ENCODE results near the gene NLRP6. TPM values are rescaled to one million over a fixed set of nuclear protein-coding genes. Genes with fewer than 3 reads are reported as not detected.
"Not testable (repeated sequence)": the region's sequence is repeated elsewhere in the genome, so short reads cannot be mapped to it uniquely, and the experiment has no call there.

NLRP6 gene
- total RNA-seq, 1 experiment from 2014 or later = 0.55 TPM

DNA sequence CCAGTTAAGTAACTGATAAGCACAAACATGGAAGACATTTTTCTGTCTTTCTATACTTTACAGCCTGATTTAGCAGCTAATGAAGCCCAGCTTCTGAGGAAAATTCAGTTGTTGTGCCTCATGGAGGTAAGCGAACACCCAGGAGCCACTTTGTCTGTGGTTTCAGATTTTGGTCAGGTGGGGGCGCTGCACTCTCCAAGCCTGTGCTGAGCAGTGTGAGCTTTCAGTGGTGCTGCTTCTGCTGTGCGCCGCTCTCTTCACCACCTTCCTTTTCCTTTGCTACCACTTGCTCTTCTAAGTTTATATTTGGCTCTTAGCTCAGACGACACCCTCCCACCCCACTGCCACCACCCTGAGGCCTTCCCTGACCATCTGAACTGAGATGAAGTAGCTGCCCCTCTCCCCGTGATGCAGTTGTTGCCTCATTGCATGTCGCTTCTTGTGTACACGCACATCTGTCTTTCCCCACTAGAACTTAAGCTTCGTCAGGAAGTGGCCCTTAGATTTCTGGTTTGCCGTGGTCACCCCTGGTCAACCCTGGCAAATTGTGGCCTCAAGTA, 27.4 kb upstream of the NLRP6 start:
- peak; percentile 83 for DNase-seq
- H3K27me3 ChIP-seq (ENCODE audit: control insufficient read depth, insufficient read depth, low read length) = no peaks in the 10 kb centered on the region
- no peak overlapping the region for H3K4me3 ChIP-seq (ENCODE audit: insufficient read depth, low read depth, low read length)
- H3K36me3 ChIP-seq (replicated peaks; ENCODE audit: control insufficient read depth, insufficient read depth, low read length) = peaks cover 28% of the 10 kb centered on the region

DNA sequence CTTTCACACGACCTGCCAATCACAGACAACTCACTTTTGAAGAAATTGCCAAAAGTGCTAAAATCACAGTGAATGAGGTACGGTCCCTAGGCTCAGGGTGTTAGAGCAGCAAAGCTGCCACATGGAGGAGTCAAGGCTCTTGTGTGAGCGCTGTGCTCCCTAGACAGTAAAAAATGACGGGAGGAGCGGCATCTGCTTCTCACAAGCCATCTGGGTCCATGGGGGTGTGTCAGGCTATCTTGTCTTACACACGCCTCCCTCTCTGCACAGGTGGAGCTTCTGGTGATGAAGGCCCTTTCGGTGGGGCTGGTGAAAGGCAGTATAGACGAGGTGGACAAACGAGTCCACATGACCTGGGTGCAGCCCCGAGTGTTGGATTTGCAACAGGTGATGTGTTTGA, 26.7 kb upstream of the NLRP6 start:
- DNase-seq = no peak
- H3K4me3 ChIP-seq (ENCODE audit: insufficient read depth, low read depth, low read length) = no peak overlapping the region
- H3K27me3 ChIP-seq (ENCODE audit: control insufficient read depth, insufficient read depth, low read length) = no peaks in the 10 kb centered on the region
- H3K36me3 ChIP-seq (replicated peaks; ENCODE audit: control insufficient read depth, insufficient read depth, low read length) = peaks cover 28% of the 10 kb centered on the region

DNA sequence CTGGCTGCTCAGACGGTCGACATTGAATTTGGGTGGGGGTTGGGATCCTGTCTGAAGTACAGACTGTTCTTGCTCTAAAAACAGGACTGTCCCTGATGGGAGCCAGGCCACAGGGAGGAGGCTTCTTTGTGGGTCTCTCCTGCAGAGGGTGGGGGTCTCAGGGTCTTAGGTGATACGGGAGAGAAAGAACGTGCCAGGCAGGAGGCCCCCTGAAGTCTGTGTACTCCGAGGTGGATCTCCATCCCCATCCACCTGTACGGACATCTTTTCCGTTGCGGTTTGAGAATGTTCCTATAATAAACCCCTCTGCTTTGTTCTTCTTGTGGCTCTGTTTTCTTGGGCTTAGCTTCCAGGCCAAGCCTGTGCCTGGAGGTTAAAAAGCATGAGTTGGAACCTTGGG, 25.5 kb upstream of the NLRP6 start:
- H3K36me3 ChIP-seq (replicated peaks; ENCODE audit: control insufficient read depth, insufficient read depth, low read length) = peaks cover 24% of the 10 kb centered on the region
- no peaks in the 10 kb centered on the region for H3K27me3 ChIP-seq (ENCODE audit: control insufficient read depth, insufficient read depth, low read length)
- no peak for DNase-seq
- H3K4me3 ChIP-seq (ENCODE audit: insufficient read depth, low read depth, low read length) = no peak overlapping the region

DNA sequence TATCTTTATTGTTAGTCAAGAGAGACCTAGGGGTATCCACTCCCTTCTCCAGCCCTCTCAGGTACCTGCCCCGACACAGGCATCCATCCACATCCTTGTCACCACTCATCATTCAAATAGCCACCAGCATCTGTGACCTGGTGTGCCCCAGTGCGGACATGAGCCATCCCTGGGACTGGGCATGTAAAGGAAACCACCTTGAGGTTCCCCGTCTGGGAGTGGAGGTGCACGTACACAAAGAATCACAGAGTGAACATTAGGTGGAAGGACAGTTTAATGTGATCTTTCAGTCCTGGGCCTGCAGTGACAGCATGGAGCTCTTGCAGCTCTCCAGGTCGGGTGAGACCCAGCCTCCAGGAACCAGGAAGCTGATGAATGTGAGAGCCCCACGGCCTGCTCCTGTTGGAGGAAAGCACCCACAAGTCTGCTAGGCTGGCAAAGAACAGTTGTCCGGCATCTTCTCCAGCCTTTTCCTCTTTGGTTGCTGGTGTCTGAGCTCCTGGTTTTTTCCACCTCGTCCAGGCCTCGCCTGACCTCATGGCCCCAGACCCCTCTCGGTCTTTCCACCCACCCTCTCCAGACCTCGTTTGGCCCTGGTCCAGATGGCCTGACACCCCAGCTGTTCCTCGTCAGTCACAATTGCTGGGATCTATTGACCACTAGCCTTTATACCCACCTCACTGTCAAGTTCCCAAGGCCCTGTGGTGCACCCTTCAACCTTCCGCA, 24.9 kb upstream of the NLRP6 start:
- no peak overlapping the region for H3K4me3 ChIP-seq (ENCODE audit: insufficient read depth, low read depth, low read length)
- peaks cover 22% of the 10 kb centered on the region for H3K36me3 ChIP-seq (replicated peaks; ENCODE audit: control insufficient read depth, insufficient read depth, low read length)
- no peak for DNase-seq
- H3K27me3 ChIP-seq (ENCODE audit: control insufficient read depth, insufficient read depth, low read length) = no peaks in the 10 kb centered on the region

- H3K36me3 ChIP-seq (replicated peaks; ENCODE audit: control insufficient read depth, insufficient read depth, low read length) = peaks cover 19% of the 10 kb centered on the region
- DNase-seq = no peak
- H3K4me3 ChIP-seq (ENCODE audit: insufficient read depth, low read depth, low read length) = no peak overlapping the region
- no peaks in the 10 kb centered on the region for H3K27me3 ChIP-seq (ENCODE audit: control insufficient read depth, insufficient read depth, low read length)
These were observed 24.3 kb upstream of the NLRP6 start for GRCh38 chr11:253886-254270.

DNA sequence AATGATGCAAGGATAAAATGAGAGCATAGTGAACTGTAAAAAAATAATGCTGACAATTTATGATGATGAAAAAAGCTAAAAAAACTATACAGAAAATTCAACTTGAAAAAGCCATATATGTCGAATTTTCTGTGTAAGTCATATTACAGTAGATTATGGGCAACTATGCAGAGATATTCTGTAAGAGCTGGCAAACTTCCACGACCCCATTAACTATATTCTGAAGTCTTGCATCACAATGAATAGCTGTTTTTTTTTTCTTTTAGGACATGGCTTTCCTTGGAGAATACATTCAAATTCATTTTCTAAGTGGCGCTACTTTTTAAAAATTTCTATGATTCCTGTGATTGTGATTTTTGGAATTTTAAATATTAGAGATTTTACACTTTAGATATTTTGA, 23.0 kb upstream of the NLRP6 start:
- Histone ChIP-seq H3K27me3 (ENCODE audit: control insufficient read depth, insufficient read depth, low read length) (no peaks in the 10 kb centered on the region), H3K36me3 (replicated peaks; ENCODE audit: control insufficient read depth, insufficient read depth, low read length) (peaks cover 14% of the 10 kb centered on the region)

GRCh38 chr11:255816-256215, 22.4 kb upstream of the NLRP6 start:
- DNase-seq = no peak
- Histone ChIP-seq H3K4me3 (ENCODE audit: insufficient read depth, low read depth, low read length) (no peak overlapping the region), H3K27me3 (ENCODE audit: control insufficient read depth, insufficient read depth, low read length) (no peaks in the 10 kb centered on the region), H3K36me3 (replicated peaks; ENCODE audit: control insufficient read depth, insufficient read depth, low read length) (peaks cover 14% of the 10 kb centered on the region)

More for the DNA sequence above, 23.0 kb upstream of the NLRP6 start:
- no peak overlapping the region for H3K4me3 ChIP-seq (ENCODE audit: insufficient read depth, low read depth, low read length)
- no peak for DNase-seq

DNA sequence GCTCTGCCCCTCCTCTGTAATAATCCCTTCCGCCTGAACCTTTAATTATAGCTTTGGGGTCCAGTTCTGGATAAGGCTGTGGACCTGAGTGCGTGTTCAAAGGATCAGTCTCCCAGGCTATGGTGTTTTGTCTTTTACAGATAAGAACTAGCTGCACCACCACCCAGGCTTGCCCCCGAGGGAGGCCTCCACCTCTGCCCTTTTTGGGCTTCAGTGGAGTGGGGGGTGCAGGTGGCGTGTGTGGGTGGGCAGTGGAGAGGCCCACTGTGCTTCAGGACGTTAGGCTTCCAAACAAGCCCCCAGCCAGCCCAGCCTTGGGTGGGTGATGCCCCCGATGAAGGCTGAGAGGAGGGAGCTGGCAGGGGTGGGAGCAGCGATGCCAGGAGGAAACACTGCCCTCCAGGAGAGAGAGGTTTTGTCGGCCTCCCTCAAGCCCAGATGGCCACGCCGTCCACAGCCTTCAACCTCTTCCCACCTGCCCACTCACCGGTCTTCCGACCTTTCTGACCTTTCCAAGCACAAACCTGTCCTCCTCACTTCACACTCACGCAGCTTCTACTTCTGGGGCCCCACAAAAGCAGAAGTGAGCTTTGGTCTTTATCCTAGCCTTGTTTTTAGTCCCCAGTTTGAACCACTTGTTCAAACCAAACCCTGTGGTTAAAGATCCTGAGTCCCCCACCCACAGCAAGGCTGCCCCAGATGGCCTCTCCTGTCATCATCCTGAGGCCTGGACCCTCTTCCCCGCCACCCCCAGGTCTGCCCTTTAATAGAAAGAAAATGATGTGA, 21.1 kb upstream of the NLRP6 start:
- no peak for DNase-seq
- Histone ChIP-seq H3K27me3 (ENCODE audit: control insufficient read depth, insufficient read depth, low read length) (no peaks in the 10 kb centered on the region), H3K4me3 (ENCODE audit: insufficient read depth, low read depth, low read length) (no peak overlapping the region), H3K36me3 (replicated peaks; ENCODE audit: control insufficient read depth, insufficient read depth, low read length) (peaks cover 6% of the 10 kb centered on the region)

DNA sequence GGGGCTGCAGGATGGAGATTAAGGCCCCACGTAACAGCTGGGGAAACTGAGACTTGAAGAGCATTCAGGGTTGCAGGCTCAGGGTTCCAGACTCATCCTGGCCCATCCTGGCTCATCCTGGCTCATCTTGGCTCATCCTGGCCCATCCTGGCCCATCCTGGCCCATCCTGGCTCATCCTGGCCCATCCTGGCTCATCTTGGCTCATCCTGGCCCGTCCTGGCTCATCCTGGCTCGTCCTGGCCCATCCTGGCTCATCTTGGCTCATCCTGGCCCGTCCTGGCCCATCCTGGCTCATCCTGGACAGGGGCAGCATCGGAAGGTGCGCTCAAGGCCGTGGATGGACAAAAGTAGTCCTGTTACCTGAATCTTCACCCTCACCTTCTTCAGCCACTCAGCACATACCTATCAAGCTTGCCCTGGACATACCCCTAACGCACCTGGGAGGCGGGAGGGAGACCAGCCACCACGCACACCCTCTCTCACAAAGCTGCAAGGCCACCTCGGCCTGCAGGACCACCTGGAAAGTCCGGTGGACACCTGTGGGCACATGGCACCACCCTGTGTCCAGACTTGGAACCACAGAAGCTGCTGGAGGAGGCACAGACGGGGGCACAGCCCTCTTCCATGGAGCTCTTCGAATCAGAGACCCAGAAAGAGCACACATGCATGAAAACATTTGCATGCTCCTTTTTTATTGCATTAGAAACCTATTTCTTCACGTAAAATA, 20.3 kb upstream of the NLRP6 start:
- no peak overlapping the region for H3K4me3 ChIP-seq (ENCODE audit: insufficient read depth, low read depth, low read length)
- no peak for DNase-seq
- peaks cover 3% of the 10 kb centered on the region for H3K36me3 ChIP-seq (replicated peaks; ENCODE audit: control insufficient read depth, insufficient read depth, low read length)
- no peaks in the 10 kb centered on the region for H3K27me3 ChIP-seq (ENCODE audit: control insufficient read depth, insufficient read depth, low read length)

DNA sequence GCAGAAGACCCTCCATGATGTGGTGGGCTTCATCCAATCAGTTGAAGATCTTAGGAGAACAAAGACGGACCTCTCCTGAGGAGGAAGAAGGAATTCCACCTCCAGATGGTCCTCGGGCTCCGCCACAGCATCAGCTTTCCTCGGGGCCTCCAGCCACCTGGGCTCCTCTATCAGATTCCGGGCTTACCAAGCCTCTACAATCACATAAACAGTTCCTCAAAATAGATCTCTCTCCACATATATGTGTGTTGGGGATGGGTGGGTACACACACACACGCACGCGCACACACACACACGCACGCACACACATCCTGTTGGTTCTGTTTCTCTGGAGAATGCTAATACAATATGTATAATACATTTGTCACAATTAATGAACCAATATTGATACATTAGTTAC, 18.8 kb upstream of the NLRP6 start:
- no peaks in the 10 kb centered on the region for H3K27me3 ChIP-seq (ENCODE audit: control insufficient read depth, insufficient read depth, low read length)

DNA sequence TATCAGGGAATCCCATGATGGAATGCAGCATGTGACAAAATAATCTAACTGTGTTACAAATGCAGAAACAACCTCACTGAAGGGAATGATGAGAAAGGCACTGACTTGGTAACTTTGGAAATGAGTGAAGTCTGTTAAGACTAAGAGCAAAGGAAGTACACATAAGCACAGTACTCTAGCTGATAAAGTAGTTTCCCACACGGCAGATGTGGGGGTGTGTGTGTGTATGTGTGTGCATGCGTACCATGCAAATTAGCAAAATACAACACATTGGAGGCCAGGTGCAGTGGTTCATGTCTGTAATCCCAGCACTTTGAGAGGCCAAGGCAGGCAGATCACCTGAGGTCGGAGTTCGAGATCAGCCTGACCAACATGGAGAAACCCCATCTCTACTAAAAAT, 16.6 kb upstream of the NLRP6 start:
- H3K4me3 ChIP-seq (ENCODE audit: insufficient read depth, low read depth, low read length) = no peak overlapping the region
- DNase-seq = no peak
- H3K36me3 ChIP-seq (replicated peaks; ENCODE audit: control insufficient read depth, insufficient read depth, low read length) = no peaks in the 10 kb centered on the region
- H3K27me3 ChIP-seq (ENCODE audit: control insufficient read depth, insufficient read depth, low read length) = no peaks in the 10 kb centered on the region

More for the DNA sequence above, 18.8 kb upstream of the NLRP6 start:
- no peak for DNase-seq
- Histone ChIP-seq H3K36me3 (replicated peaks; ENCODE audit: control insufficient read depth, insufficient read depth, low read length) (no peaks in the 10 kb centered on the region), H3K4me3 (ENCODE audit: insufficient read depth, low read depth, low read length) (no peak overlapping the region)

DNA sequence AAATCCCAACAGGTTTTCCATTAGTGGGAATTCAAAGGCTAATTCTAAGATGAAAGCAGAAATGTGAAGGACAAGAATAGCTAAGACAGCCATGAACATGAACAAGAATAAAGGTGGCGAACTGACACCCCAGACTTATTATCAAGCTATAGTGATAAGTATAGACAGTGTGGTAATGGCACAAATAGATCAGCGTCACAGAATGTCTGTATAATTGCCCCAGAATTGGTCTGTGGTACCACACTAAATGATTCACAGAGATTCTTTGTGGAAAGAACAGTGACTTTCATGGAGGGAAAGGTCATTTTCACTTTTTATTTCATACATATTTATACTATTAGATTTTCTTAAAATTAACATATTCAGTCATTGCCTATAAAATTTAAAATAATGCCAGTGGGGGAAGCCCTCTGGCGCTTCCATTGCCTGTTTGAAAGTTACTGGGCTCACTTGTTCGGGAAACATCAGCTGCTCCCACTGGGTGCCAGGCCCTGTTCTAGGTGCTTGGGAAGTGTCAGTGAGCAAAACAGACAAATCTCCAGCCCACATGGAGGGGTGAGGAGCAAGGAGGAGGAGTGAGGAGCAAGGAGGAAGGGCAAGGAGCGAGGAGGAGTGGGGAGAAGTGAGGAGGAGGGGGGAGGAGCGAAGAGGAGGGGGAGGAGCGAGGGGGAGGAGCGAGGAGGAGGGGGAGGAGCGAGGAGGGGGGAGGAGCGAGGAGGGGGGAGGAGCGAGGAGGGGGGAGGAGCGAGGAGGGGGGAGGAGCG, 11.3 kb upstream of the NLRP6 start:
- Histone ChIP-seq H3K4me3 (ENCODE audit: insufficient read depth, low read depth, low read length) (no peak overlapping the region), H3K36me3 (replicated peaks; ENCODE audit: control insufficient read depth, insufficient read depth, low read length) (no peaks in the 10 kb centered on the region), H3K27me3 (ENCODE audit: control insufficient read depth, insufficient read depth, low read length) (no peaks in the 10 kb centered on the region)
- DNase-seq = peak; percentile 80

DNA sequence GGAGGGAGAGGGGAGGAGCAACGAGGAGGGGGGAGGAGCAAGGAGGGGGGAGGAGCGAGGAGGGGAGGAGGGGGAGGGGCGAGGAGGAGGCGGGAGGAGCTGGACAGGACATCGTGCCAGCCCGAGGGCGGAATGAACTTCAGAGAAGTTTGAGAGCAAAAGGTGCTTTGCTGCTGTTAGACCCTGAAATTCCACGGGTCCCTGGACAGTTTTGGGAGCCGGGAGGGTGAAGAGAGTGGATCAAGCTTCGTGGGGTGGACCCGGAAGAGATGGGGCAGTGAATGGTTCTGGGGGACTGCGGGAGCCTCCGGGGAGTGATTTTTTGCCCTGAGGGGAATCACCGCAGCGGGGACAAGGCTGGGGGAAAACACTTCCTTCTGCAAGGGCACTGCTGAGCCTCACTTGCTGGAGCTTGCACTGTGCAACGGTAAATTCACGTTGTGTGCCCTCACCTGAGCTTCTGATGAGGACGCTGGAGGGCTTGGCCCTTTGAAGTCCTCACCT, 10.7 kb upstream of the NLRP6 start:
- peak; percentile 83 for DNase-seq
- Histone ChIP-seq H3K36me3 (replicated peaks; ENCODE audit: control insufficient read depth, insufficient read depth, low read length) (no peaks in the 10 kb centered on the region), H3K4me3 (ENCODE audit: insufficient read depth, low read depth, low read length) (peak overlapping the region; percentile 38), H3K27me3 (ENCODE audit: control insufficient read depth, insufficient read depth, low read length) (no peaks in the 10 kb centered on the region)

GRCh38 chr11:268716-269145, 9.5 kb upstream of the NLRP6 start:
- H3K4me3 ChIP-seq (ENCODE audit: insufficient read depth, low read depth, low read length) = 0 out of 2 replicates have a peak overlapping the region, but pooled peaks have one; percentile 0
- DNase-seq = peak; percentile 79
- H3K36me3 ChIP-seq (replicated peaks; ENCODE audit: control insufficient read depth, insufficient read depth, low read length); H3K27me3 ChIP-seq (ENCODE audit: control insufficient read depth, insufficient read depth, low read length): not testable (repeated sequence)

Measured in H7 (cell line).